ENCODE data around the gene ZNF385A.

Gene ZNF385A

GRCh38 chr12:54337854-54338650 is 46.5 kb downstream of the ZNF385A start:
- Histone ChIP-seq H3K4me1 (ENCODE audit: control insufficient read depth, low read length) (peaks cover 16% of the 10 kb centered on the region), H3K27me3 (ENCODE audit: control insufficient read depth, low read length) (no peaks in the 10 kb centered on the region), H3K4me3 (ENCODE audit: low read length) (no peak overlapping the region), H3K4me2 (ENCODE audit: low read length) (no peak overlapping the region), H3F3A (ENCODE audit: control insufficient read depth, insufficient read depth) (no peaks in the 10 kb centered on the region), H3K36me3 (ENCODE audit: control insufficient read depth, low read length) (peaks cover 21% of the 10 kb centered on the region), H3K9me3 (ENCODE audit: control insufficient read depth, insufficient read depth, low read length) (no peaks in the 10 kb centered on the region), H3K79me2 (ENCODE audit: control insufficient read depth, low read length) (peaks cover 5% of the 10 kb centered on the region; the same call in 1 of the 2 replicates), H3K27ac (ENCODE audit: low read depth, low read length) (no peak overlapping the region), H4K20me1 (ENCODE audit: control insufficient read depth, insufficient read depth, low read depth, low read length) (no peaks in the 10 kb centered on the region), H3K9me2 (replicated peaks; ENCODE audit: control insufficient read depth, low read length) (no peaks in the 10 kb centered on the region)
- TF ChIP-seq CTCF (IDR thresholded peaks at IDR 0.05; ENCODE audit: low read depth, low read length, poor library complexity, severe bottlenecking), result no peak
- TF ChIP-seq EZH2phosphoT487 (IDR thresholded peaks at IDR 0.05; ENCODE audit: borderline replicate concordance, low read length), result no peak

GRCh38 chr12:54337280-54337842 is 47.2 kb downstream of the ZNF385A start:
- H3K4me3 ChIP-seq (ENCODE audit: low read length), result no peak overlapping the region
- no peaks in the 10 kb centered on the region for H3K9me2 ChIP-seq (replicated peaks; ENCODE audit: control insufficient read depth, low read length)
- H4K20me1 ChIP-seq (ENCODE audit: control insufficient read depth, insufficient read depth, low read depth, low read length), result no peaks in the 10 kb centered on the region
- peaks cover 5% of the 10 kb centered on the region; the same call in 1 of the 2 replicates for H3K79me2 ChIP-seq (ENCODE audit: control insufficient read depth, low read length)
- peaks cover 16% of the 10 kb centered on the region for H3K4me1 ChIP-seq (ENCODE audit: control insufficient read depth, low read length)
- H3K9me3 ChIP-seq (ENCODE audit: control insufficient read depth, insufficient read depth, low read length), result no peaks in the 10 kb centered on the region
- H3K36me3 ChIP-seq (ENCODE audit: control insufficient read depth, low read length), result peaks cover 17% of the 10 kb centered on the region
- H3K4me2 ChIP-seq (ENCODE audit: low read length), result no peak overlapping the region
- no peaks in the 10 kb centered on the region for H3F3A ChIP-seq (ENCODE audit: control insufficient read depth, insufficient read depth)
- no peak for TF ChIP-seq EZH2phosphoT487 (IDR thresholded peaks at IDR 0.05; ENCODE audit: borderline replicate concordance, low read length)
- no peak for TF ChIP-seq CTCF (IDR thresholded peaks at IDR 0.05; ENCODE audit: low read depth, low read length, poor library complexity, severe bottlenecking)
- no peak overlapping the region for H3K27ac ChIP-seq (ENCODE audit: low read depth, low read length)
- H3K27me3 ChIP-seq (ENCODE audit: control insufficient read depth, low read length), result no peaks in the 10 kb centered on the region

GRCh38 chr12:54333420-54334034 is 51.0 kb downstream of the ZNF385A start:
- Histone ChIP-seq H3K4me1 (ENCODE audit: control insufficient read depth, low read length) (peaks cover 21% of the 10 kb centered on the region), H3K79me2 (ENCODE audit: control insufficient read depth, low read length) (peaks cover 14% of the 10 kb centered on the region), H3K9me3 (ENCODE audit: control insufficient read depth, insufficient read depth, low read length) (no peaks in the 10 kb centered on the region), H4K20me1 (ENCODE audit: control insufficient read depth, insufficient read depth, low read depth, low read length) (no peaks in the 10 kb centered on the region), H3K9me2 (replicated peaks; ENCODE audit: control insufficient read depth, low read length) (no peaks in the 10 kb centered on the region), H3K27ac (ENCODE audit: low read depth, low read length) (no peak overlapping the region), H3K27me3 (ENCODE audit: control insufficient read depth, low read length) (no peaks in the 10 kb centered on the region), H3F3A (ENCODE audit: control insufficient read depth, insufficient read depth) (no peaks in the 10 kb centered on the region), H3K4me2 (ENCODE audit: low read length) (no peak overlapping the region), H3K36me3 (ENCODE audit: control insufficient read depth, low read length) (peaks cover 9% of the 10 kb centered on the region), H3K4me3 (ENCODE audit: low read length) (no peak overlapping the region)
- TF ChIP-seq CTCF (IDR thresholded peaks at IDR 0.05; ENCODE audit: low read depth, low read length, poor library complexity, severe bottlenecking) (no peak), EZH2phosphoT487 (IDR thresholded peaks at IDR 0.05; ENCODE audit: borderline replicate concordance, low read length) (no peak)

Measured in DOHH2 (cell line).